GM23338 (cell line): ENCODE data around the gene CACNA2D3.

ENCODE experiments used
- CREB1 ChIP-seq: fragments of 250-450 bp; sonication (Bioruptor Pico); IDR thresholded peaks from 2 replicates; pipeline ENCODE4 v1.5.0; 2020; ENCODE audit warnings: low read depth, mild to moderate bottlenecking, moderate library complexity
- CTCF ChIP-seq, 2 experiments: fragments of 200-600 bp in 1 of 2; sonication (generic) in 1 of 2; conservative IDR thresholded peaks; 2 replicates each; pipeline versions ENCODE4 v1.5.1 to v1.6.1; 2016 to 2017; ENCODE audit warnings: antibody characterized with exemption in 2 of 2, low read depth in 2 of 2, mild to moderate bottlenecking in 2 of 2, moderate library complexity in 1 of 2
- POLR2AphosphoS5 ChIP-seq: IDR thresholded peaks from 2 replicates; pipeline ENCODE4 v1.6.1; 2016; ENCODE audit warnings: antibody characterized with exemption, low read depth

- TF ChIP-seq CTCF (conservative IDR thresholded peaks at IDR 0.05; ENCODE audit: low read depth in 2 of 2) (no peak), CREB1 (CRISPR knock-in tag) (no peak), POLR2AphosphoS5 (no peak)
Measured at GRCh38 chr3:54888873-54889272, 766.5 kb downstream of the CACNA2D3 start.
